ENCODE results near the gene EPHA1. TPM values are rescaled to one million over a fixed set of nuclear protein-coding genes. Genes with fewer than 3 reads are reported as not detected.
"Not testable (repeated sequence)": the region's sequence is repeated elsewhere in the genome, so short reads cannot be mapped to it uniquely, and the experiment has no call there.

The EPHA1 gene
- total and polyA plus RNA-seq, 12 donors: 0.12 to 0.73 (median 0.39) TPM; not detected in 9

DNA sequence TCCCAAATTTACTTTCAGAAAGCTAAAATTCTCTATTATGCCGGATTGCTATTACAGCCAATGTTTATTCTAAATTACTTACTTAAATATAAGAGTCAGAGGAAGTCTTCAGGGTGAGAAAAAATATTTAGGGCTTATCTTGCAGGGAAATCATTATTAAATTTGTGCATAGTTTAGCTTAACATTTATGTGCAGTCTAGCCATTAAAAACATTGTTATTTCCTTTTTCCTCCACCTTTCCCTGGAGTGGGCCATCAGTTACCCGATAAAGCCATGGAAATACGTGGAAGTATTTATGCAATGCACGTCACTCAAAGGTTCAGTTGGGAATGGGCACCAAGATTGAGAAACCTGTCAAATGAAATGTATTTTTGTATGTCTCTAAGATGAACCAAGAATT is 25.1 kb upstream of the EPHA1 start:
- TF ChIP-seq, protein P1, sequence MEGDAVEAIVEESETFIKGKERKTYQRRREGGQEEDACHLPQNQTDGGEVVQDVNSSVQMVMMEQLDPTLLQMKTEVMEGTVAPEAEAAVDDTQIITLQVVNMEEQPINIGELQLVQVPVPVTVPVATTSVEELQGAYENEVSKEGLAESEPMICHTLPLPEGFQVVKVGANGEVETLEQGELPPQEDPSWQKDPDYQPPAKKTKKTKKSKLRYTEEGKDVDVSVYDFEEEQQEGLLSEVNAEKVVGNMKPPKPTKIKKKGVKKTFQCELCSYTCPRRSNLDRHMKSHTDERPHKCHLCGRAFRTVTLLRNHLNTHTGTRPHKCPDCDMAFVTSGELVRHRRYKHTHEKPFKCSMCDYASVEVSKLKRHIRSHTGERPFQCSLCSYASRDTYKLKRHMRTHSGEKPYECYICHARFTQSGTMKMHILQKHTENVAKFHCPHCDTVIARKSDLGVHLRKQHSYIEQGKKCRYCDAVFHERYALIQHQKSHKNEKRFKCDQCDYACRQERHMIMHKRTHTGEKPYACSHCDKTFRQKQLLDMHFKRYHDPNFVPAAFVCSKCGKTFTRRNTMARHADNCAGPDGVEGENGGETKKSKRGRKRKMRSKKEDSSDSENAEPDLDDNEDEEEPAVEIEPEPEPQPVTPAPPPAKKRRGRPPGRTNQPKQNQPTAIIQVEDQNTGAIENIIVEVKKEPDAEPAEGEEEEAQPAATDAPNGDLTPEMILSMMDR (IDR thresholded peaks at IDR 0.05): no peak
- no peak overlapping the region for H3K4me3 ChIP-seq
- intact Hi-C loops (cut with DNase I): no loop called here
- WGBS, 2 donors: 75 to 83% methylated on average over 4 of the region's 4 CpGs
- no peak overlapping the region for H3K27ac ChIP-seq
- no peaks in the 10 kb centered on the region for H3K36me3 ChIP-seq
- H3K27me3 ChIP-seq: no peaks in the 10 kb centered on the region
- peaks cover 0 to 11% (median 0%) of the 10 kb centered on the region in 9 donors for H3K4me1 ChIP-seq
- ATAC-seq: no peak
- H3K9me3 ChIP-seq: no peaks in the 10 kb centered on the region
- no peak for DNase-seq

DNA sequence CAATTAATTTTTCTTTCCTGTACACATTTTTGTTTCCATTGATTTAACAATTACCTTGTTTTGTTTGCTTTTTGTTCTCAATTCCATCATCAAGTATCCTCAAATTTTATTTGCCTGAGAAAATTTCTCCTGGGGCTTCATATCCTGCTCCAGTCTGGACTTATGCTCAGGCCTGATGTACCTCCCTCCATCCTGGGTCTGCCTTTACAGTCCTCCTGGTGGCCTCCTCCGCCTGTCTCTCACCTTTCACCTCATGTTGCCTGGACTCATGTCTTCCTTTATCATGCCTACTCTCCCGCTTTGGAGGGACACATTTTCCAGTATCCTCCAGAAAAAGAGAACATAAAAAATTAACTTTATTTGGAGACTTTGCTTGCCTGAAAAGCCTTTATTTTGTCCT is 22.5 kb upstream of the EPHA1 start:
- intact Hi-C loops (cut with DNase I): no loop called here
- 46 to 65% methylated on average over 2 of the region's 2 CpGs for WGBS, 2 donors
- Histone ChIP-seq H3K36me3 (no peaks in the 10 kb centered on the region), H3K4me3 (no peak overlapping the region), H3K27ac (no peak overlapping the region), H3K27me3 (no peaks in the 10 kb centered on the region), H3K4me1 (peaks cover 0 to 11% (median 0%) of the 10 kb centered on the region in 9 donors), H3K9me3 (no peaks in the 10 kb centered on the region)
- TF ChIP-seq, protein P1 (IDR thresholded peaks at IDR 0.05): no peak
- no peak for DNase-seq
- no peak for ATAC-seq

DNA sequence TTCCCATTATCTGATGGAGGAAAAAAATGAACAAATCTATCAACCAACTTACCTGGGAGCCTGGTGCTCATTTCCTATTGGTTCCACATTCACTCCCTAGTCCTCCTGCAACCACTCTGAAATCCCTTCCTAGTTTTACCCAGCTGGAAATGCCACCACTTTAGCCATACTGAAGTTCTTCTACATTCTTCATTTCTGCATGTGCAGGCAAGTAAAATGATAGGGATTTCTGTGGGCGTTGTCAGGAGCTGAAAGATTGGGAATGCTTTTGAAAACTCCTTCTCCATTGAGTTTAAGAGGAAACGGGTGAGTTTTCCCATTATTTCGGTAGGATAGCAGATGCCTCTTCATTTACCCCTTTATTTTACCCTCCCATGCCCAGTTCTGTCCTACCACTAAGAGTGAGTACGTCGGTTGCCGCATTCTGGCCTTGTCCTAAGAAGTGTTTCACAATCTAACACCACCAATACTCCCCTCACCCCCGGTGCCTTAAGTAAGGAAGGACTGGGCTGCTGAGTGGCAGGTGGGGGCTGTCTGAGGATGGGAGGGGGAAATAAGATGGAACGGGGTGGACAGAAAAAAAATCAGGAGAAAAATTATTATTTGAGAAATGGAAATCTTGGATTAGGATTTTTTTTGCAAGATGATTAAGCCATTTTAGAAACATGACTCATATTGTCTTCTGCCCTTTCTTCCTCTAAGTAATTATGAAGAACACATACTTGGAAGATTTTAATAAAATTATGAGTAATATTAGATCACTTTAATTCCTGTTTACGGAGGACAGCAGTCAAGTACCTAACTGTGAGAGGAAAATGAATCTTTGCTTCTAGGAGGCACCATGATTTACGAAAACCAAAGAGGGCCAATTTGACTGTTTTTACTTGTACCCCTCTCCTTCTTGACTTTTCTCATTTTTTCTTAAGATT is 21.4 kb upstream of the EPHA1 start:
- Histone ChIP-seq H3K4me1 (peaks cover 0 to 11% (median 0%) of the 10 kb centered on the region in 9 donors), H3K27ac (no peak overlapping the region), H3K4me3 (no peak overlapping the region), H3K9me3 (no peaks in the 10 kb centered on the region), H3K36me3 (no peaks in the 10 kb centered on the region), H3K27me3 (no peaks in the 10 kb centered on the region)
- intact Hi-C loops (cut with DNase I): no loop called here
- DNase-seq: no peak
- TF ChIP-seq, protein P1 (IDR thresholded peaks at IDR 0.05): no peak
- 80 to 84% methylated on average over 10 of the region's 10 CpGs for WGBS, 2 donors
- no peak for ATAC-seq

DNA sequence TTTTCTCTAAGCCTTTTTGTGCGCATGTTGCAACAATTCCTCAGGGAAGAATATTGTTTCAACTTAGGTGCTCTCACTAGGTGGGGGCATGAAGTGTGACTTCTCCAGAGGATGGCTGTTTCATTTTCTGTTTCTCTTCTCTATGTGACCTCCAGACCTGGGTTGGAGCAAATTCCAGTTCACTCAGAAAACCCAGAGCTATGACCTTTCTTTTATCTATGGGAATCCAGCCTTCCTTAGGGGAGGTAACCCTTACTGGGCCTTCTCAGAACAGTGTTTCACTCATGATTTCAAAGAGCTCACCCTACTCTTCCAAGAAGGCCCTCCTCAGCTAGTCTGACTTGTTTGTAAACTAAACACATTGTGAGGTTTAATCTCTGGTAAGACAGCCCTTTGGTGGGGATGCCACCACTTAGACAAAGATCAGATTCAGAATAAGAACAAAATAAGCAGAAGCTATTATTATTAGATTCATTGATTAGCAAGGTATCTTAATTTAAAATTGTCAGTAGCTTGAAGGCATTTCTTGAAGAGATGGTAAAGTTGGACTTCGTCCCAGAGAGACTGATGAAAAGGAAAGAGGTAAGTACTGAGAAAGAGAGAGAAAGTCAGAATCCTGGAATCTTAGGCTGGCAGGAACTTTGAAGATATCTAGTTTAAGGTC is 18.0 kb upstream of the EPHA1 start:
- H3K9me3 ChIP-seq: no peaks in the 10 kb centered on the region
- 85 to 88% methylated on average over 2 of the region's 2 CpGs for WGBS, 2 donors
- H3K27ac ChIP-seq: no peak overlapping the region
- DNase-seq (no peak), ATAC-seq (no peak)
- no peaks in the 10 kb centered on the region for H3K36me3 ChIP-seq
- H3K4me1 ChIP-seq: peaks cover 0 to 8% (median 0%) of the 10 kb centered on the region in 9 donors
- H3K4me3 ChIP-seq: no peak overlapping the region
- TF ChIP-seq, protein P1 (IDR thresholded peaks at IDR 0.05): no peak
- intact Hi-C loops (cut with DNase I): no loop called here
- H3K27me3 ChIP-seq: no peaks in the 10 kb centered on the region

DNA sequence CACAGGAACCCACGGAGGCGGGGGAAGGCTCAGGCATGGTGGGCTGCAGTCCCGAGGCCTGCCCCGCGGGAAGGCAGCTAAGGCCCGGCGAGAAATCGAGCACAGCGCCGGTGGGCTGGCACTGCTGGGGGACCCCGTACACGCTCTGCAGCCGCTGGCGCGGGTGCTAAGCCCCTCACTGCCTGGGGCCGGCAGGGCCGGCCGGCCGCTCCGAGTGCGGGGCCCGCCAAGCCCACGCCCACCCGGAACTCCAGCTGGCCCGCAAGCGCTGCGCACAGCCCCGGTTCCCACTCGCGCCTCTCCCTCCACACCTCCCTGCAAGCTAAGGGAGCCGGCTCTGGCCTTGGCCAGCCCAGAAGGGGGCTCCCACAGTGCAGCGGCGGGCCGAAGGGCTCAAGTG is 15.8 kb upstream of the EPHA1 start:
- H3K36me3 ChIP-seq; H3K27ac ChIP-seq; H3K4me3 ChIP-seq; H3K9me3 ChIP-seq; H3K4me1 ChIP-seq; DNase-seq; H3K27me3 ChIP-seq; ATAC-seq; intact Hi-C loops (cut with DNase I): not testable (repeated sequence)
- WGBS, 2 donors: 96 to 98% methylated on average over 24 to 34 of the region's 34 CpGs

All from heart right ventricle (tissue), 16 donors.